ENCODE results near the gene EFR3B.

DNA sequence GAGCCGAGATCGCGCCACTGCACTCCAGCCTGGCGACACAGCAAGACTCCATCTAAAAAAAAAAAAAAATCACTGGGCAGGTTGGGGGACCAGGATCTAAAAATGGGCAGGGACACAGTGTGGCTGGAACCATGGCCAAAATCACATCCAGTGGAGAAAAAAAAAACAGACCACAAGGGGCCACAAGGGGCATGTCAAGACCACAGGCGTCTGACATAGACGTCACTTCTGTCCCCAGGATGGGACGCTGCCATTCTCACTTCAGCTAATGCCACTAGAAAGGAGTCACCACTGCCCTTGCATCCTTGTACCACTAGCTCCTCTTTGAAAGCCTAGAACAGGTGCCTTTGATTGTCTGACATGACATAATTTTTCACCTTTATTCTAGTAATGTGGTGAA lies 129.0 kb downstream of the EFR3B start:
- TF ChIP-seq, protein P1, sequence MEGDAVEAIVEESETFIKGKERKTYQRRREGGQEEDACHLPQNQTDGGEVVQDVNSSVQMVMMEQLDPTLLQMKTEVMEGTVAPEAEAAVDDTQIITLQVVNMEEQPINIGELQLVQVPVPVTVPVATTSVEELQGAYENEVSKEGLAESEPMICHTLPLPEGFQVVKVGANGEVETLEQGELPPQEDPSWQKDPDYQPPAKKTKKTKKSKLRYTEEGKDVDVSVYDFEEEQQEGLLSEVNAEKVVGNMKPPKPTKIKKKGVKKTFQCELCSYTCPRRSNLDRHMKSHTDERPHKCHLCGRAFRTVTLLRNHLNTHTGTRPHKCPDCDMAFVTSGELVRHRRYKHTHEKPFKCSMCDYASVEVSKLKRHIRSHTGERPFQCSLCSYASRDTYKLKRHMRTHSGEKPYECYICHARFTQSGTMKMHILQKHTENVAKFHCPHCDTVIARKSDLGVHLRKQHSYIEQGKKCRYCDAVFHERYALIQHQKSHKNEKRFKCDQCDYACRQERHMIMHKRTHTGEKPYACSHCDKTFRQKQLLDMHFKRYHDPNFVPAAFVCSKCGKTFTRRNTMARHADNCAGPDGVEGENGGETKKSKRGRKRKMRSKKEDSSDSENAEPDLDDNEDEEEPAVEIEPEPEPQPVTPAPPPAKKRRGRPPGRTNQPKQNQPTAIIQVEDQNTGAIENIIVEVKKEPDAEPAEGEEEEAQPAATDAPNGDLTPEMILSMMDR (IDR thresholded peaks at IDR 0.05; ENCODE audit: insufficient read depth, low read depth, low read length), result no peak
- no peak for TF ChIP-seq EZH2 (IDR thresholded peaks at IDR 0.05; ENCODE audit: insufficient read depth, low read length)
